Transverse colon (tissue), 3 donors: ENCODE data around the gene GPSM1.

ENCODE experiments used
- POLR2A ChIP-seq: fragments of 450-650 bp; IDR thresholded peaks from one replicate; pipeline ENCODE4 v1.6.1; 2016; ENCODE audit warnings: antibody characterized with exemption, mild to moderate bottlenecking, moderate library complexity
- POLR2AphosphoS5 ChIP-seq, 3 donors: sonication (generic); formaldehyde crosslinking; IDR thresholded peaks; one replicate each; pipeline ENCODE4 v1.6.1; 2016; ENCODE audit warnings: antibody characterized with exemption in 3 of 3

GRCh38 chr9:136372006-136372405 lies 44.7 kb downstream of the GPSM1 start:
- TF ChIP-seq POLR2AphosphoS5 (IDR thresholded peaks at IDR 0.05): no peak
- TF ChIP-seq POLR2A: no peak
